GM12878 (cell line): ENCODE measurements around the gene XYLB. TPM values are rescaled to one million over a fixed set of nuclear protein-coding genes. Genes with fewer than 3 reads are reported as not detected.

ENCODE experiments used
- CTCF ChIP-seq, 3 experiments: IDR thresholded peaks in 2 of 3; conservative IDR thresholded peaks in 1 of 3; 2 replicates each; pipeline ENCODE4 v1.5.1; 2011; ENCODE audit warnings: low read depth in 3 of 3, low read length in 3 of 3, mild to moderate bottlenecking in 3 of 3, control low read depth in 2 of 3, moderate library complexity in 2 of 3, inconsistent platforms in 1 of 3, mixed read lengths in 1 of 3; ENCODE audit not compliant: control insufficient read depth in 2 of 3, insufficient read depth in 1 of 3; ENCODE audit errors: extremely low read depth in 1 of 3
- GATAD2B ChIP-seq: fragments of 450-650 bp; conservative IDR thresholded peaks from 2 replicates; pipeline ENCODE4 v1.6.1; 2017; ENCODE audit warnings: low read depth, mild to moderate bottlenecking, moderate library complexity
- NFXL1 ChIP-seq: fragments of 450-650 bp; IDR thresholded peaks from 2 replicates; pipeline ENCODE4 v1.6.1; 2017; ENCODE audit warnings: antibody characterized with exemption, mild to moderate bottlenecking, borderline replicate concordance
- NR2C1 ChIP-seq: fragments of 450-650 bp; IDR thresholded peaks from 2 replicates; pipeline ENCODE4 v1.6.1; 2017; ENCODE audit warnings: antibody characterized with exemption, mild to moderate bottlenecking, moderate library complexity
- RCOR1 ChIP-seq: conservative IDR thresholded peaks from 2 replicates; pipeline ENCODE4 v1.6.1; 2012; ENCODE audit warnings: low read depth, low read length, improper control_type of control experiment
- SIN3A ChIP-seq: IDR thresholded peaks from 2 replicates; pipeline ENCODE4 v1.6.1; 2012; ENCODE audit warnings: low read depth, low read length, improper control_type of control experiment
- ZBTB4 ChIP-seq: fragments of 450-650 bp; formaldehyde crosslinking; IDR thresholded peaks from 2 replicates; pipeline ENCODE4 v1.4.0; 2022; ENCODE audit warnings: mild to moderate bottlenecking, moderate library complexity
- ZNF622 ChIP-seq: fragments of 450-650 bp; IDR thresholded peaks from 2 replicates; pipeline ENCODE4 v1.6.1; 2017; ENCODE audit warnings: mild to moderate bottlenecking, inconsistent platforms
- polyA plus RNA-seq, 11 experiments: library from polyadenylated mRNA; depleted of rRNA in 4 of 11; unstranded in 6 of 11; stranded (reverse) in 5 of 11; fragments of >200 nt; fragmentation: Nextera tagmentation in 4 of 11; fragmentation: Illumina TruSeq in 1 of 11; extraction: Ambion mirVana in 4 of 11; extraction: Trizol in 1 of 11; gene quantifications; 1 replicate in 1 of 11; 2 replicates in 10 of 11; pipeline versions ENCODE4 v1.2.1 to v1.2.3, GENCODE V29; 2011 to 2016; ENCODE audit warnings: inconsistent platforms in 2 of 11, missing spikeins in 2 of 11, low read depth in 1 of 11
- total RNA-seq, 4 experiments: library from RNA; depleted of rRNA in 3 of 4; stranded (reverse); fragments of >200 nt in 3 of 4; fragmentation: Illumina TruSeq in 1 of 4; extraction: Trizol in 1 of 4; gene quantifications; 2 replicates each; pipeline versions ENCODE4 v1.2.1 to v1.2.3, GENCODE V29; 2013 to 2021

Gene XYLB
- total and polyA plus RNA-seq, 10 of the 15 experiments (the other 5 are each of a cell fraction or from before 2014, with no cell fraction given), result 0.60 to 6.1 (median 3.5) TPM

- no peak for TF ChIP-seq NR2C1
- TF ChIP-seq GATAD2B, result no peak
- no peak for TF ChIP-seq ZBTB4
- TF ChIP-seq SIN3A, result no peak
- no peak for TF ChIP-seq RCOR1
- TF ChIP-seq NFXL1, result no peak
- no peak for TF ChIP-seq ZNF622
- TF ChIP-seq CTCF (IDR thresholded peaks at IDR 0.05 in 2 of 3, conservative IDR thresholded peaks at IDR 0.05 in 1 of 3; ENCODE audit: control insufficient read depth in 2 of 3, extremely low read depth in 1 of 3, insufficient read depth in 1 of 3, low read depth in 3 of 3, low read length in 3 of 3), result no peak
These were observed 46.1 kb downstream of the XYLB start (continued) for GRCh38 chr3:38392604-38393163.
